SKM-1 treated with dmso at 0.1 percent for 144 hours (cell line): ENCODE results near the gene PLEKHA4.

Experiments
- DNase-seq: peaks from one replicate; lab custom pipeline; 2025; ENCODE audit not compliant: unreplicated experiment; lab: John Stamatoyannopoulos, UW

The PLEKHA4 gene

DNA sequence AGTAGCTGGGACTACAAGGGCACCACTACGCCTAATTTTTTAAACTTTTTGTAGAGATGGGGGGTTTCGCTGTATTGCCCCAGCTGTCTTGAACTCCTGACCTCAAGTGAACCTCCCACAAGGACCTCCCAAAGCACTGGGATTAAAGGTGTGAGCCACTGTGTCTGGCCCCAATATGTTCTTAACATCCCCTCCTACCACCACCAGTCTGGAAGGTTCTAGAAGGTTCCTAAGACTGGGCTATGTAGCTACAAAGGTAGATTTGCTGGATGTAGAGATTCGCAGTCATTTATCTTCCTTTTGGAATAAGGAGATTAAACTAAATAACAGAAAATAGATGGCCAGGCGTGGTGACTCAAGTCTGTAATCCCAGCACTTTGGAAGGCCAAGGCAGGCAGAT, 37.5 kb downstream of the PLEKHA4 start:
- no peak for DNase-seq

DNA sequence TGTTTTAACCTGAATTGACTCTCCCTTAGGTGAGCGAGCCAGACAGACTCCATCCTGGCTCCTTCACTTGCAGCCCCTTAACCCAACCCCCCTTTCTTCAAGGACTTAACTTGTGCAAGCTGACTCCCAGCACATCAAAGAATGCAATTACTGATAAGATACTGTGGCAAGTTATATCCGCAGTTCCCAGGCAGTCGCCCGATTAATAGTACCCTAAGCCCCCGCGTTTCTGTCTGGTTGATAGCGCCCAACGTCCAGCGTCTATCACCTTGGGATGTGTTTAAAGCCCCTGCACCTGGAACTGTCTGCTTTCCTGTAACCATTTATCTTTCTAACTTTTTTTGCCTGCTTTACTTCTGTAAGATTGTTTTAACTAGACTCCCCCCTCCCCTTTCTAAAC, 38.3 kb downstream of the PLEKHA4 start:
- DNase-seq = no peak

DNA sequence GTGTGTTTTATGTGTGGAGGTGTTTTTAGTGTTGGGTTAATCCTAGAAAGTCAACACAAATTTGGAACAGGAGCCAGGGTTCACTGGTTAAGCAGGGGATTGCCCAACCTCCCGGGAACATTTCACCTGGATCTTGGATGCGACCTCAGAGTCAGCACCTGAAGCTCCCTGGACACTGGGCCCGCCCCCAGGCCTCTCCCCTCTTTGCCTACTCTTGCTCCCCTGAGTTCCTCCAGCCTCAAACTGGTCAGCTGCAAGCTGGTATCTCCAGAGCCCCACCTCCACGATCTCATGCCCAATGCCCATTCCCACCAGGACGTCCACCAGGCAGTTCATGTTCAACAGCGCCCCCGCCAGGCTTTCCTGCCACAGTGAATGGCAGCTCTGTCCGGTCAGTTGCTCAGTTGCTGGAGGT, 41.8 kb downstream of the PLEKHA4 start:
- no peak for DNase-seq

DNA sequence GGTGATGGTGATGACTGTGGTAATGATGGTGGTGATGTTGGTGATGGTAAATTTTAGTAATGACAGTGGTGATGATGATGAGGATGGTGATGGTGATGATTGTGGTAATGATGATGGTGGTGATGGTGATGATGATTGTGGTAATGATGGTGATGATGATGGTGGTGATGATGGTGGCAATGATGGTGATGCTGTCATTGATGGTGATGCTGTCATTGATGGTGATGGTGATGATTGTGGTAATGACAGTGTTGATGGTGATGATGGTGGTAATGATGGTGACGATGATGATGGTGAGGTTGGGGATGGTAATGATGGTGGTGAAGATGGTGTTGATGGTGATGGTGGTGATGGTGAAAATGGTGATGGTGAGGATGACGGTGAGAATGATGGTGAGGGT, 45.9 kb downstream of the PLEKHA4 start:
- DNase-seq = no peak

DNA sequence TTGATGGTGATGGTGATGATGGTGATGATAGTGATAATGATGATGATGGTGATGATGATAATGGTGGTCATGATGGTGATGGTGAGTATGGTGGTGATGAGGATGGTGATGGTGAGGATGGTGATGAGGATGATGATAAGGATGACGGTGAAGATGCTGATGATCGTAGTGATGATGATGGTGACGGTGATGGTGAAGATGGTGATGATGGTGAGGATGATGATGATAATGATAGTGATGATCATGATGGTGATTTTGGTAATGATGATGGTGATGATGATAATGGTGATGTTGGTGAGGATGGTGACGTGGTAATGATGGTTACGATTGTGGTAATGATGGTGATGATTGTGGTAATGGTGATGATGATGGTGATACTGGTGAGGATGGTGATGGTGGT, 46.8 kb downstream of the PLEKHA4 start:
- no peak for DNase-seq

DNA sequence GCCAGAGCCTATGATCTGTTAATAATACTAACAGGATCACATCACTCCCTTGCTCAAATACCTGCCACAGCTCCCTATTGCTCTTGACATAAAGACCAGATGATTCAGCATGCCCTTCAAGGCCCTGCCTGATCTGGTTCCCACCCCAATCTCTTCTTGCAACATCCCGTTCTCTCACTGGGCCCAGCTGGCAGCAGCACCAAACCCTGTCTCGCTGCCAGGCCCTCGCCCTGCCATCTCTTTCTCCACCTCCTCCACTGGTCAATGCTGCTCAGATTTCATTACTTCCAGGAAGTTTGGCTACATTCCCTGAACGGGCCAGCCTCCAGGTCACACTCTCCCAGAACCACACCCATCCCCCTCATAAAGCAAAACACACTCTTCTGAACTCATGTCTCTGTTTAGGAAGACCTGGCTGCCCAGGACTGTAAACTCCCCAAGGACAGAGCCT, 49.0 kb downstream of the PLEKHA4 start:
- no peak for DNase-seq

DNA sequence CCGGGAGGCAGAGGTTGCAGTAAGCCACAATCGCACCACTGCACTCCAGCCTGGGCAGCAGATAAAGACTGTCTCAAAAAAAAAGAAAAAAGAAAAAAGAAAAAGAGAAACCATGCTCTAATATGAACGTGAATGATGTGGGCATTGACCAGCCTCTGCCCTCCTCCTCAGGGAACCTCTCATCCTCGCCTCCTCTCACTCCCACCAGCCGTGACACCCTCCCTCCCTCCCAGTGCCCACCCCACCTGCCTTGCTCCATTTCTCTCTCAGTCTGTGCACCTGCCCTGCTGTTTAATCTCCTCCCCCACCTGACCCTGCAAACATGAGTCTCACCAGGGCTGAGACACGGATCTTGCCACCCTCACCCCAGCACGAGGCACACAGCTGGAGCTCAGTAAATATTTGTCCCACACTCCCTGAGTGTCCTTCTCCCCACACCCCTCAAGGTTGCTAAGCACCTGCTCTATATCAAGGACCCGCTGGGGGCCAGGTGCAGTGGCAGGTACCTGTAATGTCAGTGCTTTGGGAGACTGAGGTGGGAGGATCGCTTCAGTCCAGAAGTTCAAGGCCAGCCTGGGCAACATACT, 50.1 kb downstream of the PLEKHA4 start:
- DNase-seq = no peak

DNA sequence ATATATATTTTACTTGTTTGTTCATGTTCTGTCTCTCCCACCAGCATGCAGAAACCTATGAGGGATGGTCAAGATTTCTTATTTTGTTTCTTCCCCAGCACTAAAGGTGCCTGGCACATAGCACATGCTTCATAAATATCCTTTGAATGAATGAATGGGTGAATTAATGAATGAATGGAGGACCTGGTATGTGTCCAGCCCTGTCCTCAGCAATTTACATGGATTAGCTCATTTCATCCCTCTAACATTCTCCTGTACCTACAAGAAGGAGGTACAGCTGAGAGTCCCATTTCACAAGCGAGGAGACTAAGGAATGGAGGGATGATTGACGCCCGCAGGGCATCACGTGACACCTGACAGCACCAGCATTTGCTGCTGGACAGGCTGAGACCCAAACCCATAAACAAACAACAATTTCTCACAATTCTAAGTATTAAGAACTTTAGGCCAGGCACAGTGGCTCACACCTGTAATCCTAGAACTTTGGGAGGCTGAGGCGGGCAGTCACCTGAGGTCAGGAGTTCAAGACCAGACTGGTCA, 50.8 kb downstream of the PLEKHA4 start:
- no peak for DNase-seq

DNA sequence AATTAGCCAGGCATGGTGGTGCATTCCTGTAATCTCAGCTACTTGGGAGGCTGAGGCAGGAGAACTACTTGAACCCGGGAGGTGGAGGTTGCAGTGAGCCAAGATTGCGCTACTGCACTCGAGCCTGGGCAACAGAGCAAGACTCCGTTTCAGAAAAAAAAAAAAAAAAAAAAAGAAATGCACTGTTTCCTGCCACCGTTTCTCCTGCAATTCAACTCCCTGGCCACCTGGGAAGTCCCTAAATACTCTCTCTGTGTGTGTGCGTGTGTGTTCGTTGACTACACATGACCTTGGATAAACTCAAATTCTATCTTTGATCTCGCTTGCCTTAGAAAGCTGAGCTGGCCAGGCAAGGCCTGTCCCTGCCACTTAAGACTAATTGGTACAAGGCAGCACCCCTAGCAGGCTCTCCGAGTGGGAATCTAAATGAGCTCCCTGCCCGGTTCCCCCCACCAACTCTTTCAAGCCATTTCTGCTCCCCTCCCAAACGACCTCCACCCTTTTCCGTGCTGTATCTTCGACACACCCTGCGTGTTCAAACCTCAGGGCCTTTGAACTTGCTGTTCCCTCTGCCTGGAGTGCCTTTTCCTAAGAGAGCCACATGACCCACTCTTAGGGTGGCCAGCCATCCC, 52.4 kb downstream of the PLEKHA4 start:
- no peak for DNase-seq

DNA sequence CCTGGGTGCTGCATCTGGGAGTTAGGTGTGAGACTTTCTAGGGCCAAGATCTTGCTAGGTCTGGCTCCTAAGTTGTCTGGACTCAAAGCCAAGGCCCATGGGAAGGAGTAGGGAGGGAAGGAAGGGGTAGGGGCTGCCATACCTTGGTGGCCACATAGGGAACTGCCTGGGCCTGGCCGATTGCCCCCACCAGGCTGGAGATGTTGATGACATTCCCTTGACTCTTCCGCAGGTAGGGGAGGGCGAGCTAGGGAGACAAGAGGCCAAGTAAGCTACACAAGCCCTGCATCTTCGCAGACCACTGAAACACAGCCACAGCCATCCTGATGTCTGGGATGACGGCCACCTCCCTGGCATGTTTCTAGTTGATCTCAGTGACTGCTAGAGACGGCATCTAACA, 53.5 kb downstream of the PLEKHA4 start:
- DNase-seq = no peak

DNA sequence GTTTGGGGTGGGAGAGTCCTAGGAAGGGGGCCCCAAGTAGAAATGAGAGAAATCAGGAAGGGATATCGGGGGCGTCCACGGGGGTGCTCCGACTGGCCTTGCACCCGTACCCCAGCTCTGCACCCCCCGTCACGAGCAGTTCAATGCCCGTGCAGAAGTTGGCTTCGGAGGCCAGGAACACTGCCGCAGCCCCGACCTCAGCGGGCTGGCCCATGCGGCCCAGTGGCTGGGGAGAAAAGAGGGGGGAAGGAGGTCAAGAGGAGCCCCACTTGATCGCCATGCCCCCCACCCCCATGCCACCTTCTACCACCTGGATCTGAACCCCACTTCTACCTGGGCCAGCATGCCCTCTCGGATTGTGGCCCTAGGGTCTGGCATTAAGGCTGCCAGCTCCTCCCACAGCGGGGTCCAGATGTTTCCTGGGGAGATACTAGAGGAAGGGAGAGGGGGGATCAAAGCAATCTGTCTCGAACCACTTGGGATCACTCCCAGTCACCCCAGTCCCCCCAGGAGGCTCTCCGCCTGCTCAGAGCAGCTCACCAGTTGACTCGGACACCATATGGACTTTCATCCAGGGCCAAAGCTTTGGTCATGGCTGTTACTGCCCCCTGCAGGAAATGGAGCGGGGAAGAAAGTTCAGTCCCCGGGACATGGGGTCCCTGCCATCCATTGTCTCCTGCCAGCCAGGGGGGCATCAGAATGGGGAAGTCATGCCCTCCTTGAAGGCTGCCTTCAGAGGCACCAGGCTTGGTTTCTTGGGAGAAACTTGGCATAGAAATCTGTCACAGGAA, 55.1 kb downstream of the PLEKHA4 start:
- DNase-seq = no peak

DNA sequence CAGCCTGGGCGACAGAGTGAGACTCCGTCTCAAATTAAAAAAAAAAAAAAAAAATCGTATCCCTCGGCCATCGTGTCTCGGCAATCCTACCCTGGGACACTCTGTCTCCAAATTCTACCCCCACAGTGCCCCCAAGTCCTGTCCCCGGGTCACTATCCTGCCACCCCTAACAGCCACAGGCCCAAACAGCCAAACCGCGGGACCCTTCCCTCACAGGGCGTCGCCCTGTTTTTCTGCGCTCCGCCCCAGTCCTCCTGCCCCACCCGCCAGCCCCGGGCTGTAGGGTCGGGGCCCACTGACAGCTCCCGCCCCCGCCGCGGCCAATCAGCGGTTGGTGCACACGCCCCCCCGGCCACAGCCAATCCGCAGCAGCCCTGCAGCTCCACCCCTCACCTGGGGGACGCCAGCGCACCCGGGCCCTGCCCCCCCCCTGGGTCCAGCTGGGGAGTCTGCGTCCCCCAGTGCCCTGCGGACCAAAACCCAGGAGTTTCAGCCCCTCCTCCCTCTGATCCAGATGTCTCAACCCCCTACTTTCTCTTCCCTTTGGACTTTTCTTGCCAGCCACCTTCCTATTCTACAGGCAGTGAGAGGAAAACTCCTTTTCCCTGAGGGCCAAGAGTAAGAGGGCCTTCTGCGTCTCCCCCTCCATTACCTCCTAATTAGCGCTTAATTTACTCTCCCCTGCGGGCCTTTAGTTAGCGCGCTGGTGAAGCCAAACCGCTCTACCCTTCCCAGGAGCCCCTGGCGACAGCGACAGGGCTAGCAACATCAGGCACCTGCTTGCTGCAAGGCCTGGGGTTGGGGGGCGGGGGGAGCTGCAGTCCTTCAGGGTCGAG, 56.1 kb downstream of the PLEKHA4 start:
- no peak for DNase-seq

DNA sequence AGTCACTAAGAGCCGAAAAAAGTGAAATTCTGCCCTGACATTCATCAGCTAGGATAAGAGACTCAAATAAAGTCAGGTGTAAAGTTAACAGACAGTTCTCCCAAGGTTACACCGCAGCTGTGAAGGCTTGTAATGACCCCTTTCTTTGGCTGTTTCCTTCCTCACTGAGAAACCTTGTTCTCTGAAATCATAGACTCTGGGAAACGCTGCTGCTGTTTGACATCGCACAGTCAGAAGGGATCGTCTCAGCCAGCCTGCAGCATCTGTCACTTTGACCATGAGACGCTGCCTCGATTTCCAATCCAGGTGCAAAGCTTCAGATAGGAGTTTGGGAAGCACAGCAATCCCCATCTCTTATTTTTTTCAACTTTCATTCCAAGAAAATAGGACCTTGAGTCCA, 58.3 kb downstream of the PLEKHA4 start:
- DNase-seq = no peak

DNA sequence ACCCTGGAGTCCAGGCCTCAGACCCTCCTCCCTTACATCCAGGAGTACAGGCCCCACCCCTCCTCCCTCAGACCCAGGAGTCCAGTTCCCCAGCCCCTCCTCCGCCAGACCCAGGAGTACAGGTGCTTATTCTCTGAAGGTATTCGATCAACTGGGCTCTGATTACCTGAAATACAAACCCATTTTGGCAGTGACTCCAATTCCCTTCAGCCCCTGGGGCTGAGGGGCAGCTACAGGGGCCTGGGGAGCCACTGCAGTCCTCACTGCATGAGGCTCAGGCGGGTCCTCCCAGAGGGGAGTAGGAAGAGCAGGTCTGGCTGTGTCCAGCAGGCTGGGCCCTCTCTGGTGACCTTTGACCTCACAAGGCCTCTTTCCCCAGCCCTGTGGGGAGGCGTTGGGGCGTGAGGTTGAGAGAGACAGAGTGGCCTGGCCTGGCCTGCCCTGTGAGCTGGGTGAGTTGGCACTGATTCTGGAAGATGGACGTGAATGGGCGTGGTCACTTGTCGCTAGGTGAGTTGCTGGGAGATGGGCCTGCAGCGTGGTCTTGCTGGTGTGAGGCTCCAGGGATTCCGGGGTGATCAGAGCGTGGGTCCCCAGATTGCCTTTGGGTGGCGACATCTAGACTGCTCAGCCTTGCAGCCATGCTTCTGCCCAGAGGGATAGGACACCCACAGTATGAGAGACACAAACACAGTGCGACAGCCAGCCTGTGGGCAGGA, 60.7 kb downstream of the PLEKHA4 start:
- DNase-seq = no peak

DNA sequence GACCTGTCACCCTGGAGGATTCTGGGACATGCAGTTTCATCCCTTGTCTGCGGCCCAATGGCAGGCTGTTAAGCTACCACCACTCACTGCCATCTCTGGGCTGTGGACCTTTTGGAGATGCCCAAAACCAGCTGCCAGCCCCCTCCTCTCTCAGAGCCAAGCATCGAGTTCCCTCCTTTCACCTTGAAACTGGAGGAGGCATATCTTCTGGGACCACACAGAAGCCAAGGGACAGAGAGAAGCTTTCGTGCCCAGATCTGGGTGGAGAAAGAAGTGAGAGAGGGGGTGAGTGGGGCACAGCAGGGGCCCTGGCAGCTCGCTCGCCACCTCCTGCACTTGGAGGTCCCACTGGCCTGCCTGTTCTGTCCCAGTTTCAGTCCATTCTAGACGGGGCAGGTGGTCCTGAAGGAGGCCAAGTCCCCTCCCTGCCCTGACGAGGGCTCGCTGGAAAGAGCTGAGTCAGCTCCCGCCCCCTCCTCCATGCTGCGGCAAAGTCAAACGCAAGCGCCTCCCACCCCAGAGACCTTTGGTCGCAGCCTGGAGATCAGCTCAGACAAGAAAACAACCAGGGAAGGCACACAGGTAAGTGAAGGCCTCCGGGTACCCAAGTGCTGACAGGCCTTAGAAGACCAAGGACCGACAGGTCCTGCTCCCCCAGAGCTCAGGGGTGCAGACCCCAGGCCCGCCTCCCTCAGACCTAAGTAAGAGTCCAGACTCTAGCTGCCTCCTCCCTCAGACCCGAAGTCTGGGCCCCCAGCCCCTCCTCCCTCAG, 61.4 kb downstream of the PLEKHA4 start:
- DNase-seq = no peak

DNA sequence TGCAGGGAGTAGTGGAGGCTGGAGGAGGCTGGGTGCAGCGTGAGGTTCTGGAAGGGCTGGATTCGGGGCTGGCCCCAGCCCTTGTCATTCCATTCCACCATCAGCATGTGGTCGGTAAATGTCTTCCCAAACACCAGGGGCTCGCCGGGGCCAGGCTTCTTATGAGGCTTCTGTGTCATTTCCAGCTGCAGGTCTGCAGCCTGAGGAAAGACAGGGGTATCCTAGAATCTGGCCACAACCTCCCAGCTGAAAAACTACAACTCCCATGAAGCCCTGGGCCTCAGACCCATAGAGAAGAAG, 61.9 kb downstream of the PLEKHA4 start:
- DNase-seq = no peak

DNA sequence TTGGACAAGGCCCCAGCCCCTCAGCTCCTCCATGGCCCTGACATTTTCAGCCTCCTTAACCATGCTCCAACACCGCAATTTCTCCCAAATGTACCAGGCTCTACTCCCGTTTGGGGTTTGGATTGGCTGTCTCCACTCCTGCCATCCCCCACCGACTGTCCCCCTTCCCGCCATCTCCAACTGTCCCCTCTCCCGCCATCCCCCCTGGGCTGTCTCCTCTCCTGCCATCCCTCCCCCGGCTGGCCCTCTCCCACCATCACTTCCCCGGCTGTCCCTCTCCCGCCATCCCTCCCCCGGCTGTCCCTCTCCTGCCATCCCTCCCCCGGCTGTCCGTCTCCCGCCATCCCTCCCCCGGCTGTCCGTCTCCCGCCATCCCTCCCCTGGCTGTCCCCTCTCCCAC, 63.0 kb downstream of the PLEKHA4 start:
- DNase-seq = no peak

DNA sequence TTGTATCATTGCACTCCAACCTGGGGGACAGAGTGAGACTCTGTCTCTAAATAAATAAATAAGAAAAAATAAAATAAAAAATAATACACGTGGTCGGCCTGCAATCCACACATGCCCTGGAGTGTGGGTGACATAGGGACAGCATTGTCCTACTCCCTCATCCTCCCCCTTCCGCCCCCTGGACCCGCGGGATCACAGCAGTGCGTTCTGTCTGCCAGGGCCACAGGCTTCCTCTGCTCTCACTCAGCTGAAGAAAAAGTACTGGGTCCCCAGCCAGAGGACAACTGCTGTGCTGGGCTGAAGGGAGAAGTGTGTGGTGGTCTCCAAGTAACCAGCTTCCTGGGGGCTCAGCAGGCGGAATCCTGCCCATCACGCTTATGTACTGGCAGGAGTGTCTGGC, 63.9 kb downstream of the PLEKHA4 start:
- no peak for DNase-seq

DNA sequence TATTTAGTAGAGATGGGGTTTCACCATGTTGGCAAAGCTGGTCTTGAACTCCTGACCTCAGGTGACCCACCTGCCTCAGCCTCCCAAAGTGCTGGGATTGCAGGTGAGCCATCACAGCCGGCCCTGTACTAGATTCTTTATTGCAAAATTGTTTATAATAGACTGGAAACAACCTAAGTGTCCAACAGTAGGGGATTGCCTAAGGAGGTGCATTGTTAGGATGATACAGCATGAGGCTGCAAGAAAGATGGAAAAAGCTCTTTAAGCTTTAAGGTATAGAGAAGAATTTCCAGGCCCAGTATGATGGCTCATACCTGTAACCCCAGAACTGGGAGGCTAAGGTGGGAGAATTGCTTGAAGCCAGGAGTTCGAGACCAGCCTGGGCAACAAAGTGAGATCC, 65.8 kb downstream of the PLEKHA4 start:
- no peak for DNase-seq
